ENCODE data around the gene IMMP2L.

GRCh38 chr7:111509288-111509687 lies 53.0 kb downstream of the IMMP2L start:
- TF ChIP-seq CTCF (IDR thresholded peaks at IDR 0.05) (no peak), POLR2AphosphoS5 (IDR thresholded peaks at IDR 0.05) (no peak), POLR2A (IDR thresholded peaks at IDR 0.05) (no peak), EP300 (IDR thresholded peaks at IDR 0.05) (no peak)
